ENCODE data around the gene KCNG2.

The KCNG2 gene

DNA sequence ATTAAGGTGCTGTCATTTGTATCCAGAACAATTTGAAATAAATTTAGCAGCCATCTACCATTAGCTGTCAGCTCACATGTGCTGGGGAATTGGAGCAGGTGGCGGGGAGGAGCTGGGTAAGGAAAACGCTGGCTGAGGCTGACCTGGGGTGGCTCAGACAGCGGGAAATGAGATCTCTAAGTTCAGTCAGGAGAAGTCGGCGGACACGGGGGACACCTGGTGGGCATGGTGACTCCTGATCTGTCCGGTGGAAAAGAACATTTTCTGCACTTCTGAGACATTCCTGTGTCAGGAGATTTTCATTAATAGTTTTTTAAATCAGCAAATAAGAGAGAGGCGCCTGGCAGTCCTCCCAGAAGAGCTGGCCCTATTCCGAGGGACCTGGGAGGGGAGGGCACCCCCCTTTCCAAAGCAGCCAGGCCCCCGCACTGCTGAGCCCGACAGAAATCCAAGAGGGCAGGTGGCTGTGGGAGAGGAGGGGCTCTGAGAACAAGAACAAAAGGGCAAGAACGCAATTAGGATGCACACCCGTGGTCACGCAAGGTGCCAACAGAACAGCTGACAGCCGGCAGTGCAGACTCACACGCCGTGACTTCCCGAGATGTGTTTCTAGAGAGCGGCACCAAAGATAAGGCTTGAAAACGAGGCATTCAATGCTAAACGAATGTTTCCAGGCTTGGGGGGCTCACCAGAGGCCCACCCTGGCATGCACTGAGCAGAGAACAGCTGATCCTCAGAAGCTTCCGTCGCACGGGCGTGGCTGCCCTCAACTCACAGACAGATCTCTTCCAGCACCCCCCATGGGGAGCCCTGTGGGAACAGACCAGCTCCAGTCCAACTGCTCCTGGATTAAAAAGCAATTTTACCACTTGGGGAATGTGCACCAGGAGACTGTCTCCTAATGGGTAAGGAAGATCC is 127.3 kb downstream of the KCNG2 start:
- Mint-ChIP-seq H3K4me3 (no peak overlapping the region), H3K27ac (no peak overlapping the region), H3K4me1 (no peaks in the 10 kb centered on the region), H3K9me3 (peaks cover 10% of the 10 kb centered on the region), H3K36me3 (peaks cover 23% of the 10 kb centered on the region), H3K27me3 (no peaks in the 10 kb centered on the region)

DNA sequence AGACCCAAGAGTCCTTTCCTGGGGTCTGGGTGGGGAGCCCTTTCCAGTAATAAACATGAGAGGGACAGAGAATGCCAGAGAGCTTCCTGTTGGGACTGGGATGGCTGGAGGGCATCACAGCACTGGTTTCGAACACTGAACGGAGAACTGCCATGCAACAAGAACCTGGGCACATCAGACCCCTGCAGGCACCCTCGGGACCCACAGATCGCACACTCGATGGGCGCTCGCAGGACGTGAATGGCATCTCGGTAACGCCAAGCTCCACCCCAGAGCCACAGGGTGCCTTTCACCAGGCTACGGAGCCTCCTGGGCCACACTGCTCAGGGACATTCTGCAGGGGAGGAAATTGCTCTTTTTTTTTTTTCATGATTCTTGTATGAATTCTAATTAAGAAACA is 128.6 kb downstream of the KCNG2 start:
- Mint-ChIP-seq H3K4me1 (no peaks in the 10 kb centered on the region), H3K27me3 (no peaks in the 10 kb centered on the region), H3K9me3 (peaks cover 14% of the 10 kb centered on the region), H3K27ac (no peak overlapping the region), H3K36me3 (peaks cover 29% of the 10 kb centered on the region), H3K4me3 (no peak overlapping the region)

DNA sequence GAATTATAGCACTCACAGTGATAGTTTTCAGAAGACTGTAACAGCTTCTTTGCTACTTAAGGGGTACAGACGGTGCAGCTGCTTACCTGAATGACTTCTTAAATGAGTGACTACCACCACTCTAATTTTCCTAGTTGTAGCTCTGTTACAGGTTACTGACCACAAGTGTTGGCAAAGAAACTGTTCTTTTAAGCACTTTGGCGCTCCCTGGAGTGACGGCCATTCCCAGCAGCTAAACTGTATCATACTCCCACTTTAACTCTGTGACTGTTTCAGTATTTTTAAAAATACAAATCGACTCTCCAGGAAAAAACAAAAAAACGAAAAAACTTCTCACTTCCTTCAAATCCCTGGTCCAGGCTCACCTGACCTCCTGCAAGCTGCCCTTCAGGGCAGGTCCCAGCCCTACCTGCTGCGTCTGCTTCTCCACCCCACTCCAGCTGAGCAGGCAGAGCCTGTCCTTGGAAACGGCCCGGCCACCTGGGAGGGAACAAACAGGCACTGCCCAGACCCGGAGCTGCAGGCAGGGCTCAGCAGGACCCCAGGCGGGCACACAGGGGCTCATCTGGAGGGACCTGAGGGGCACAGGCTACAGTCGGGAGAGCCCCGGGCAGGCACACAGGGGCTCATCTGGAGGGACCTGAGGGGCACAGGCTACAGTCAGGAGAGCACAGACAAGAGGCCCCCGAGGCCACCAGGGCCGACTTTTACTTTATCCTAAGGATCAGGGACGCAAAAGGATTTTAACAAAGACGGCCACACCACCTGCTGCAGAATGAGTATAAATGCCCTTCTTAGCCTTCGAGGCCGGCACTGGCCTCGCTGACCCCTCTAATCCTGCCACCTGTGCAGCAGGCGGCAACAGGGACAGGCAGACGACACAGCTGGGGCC is 129.2 kb downstream of the KCNG2 start:
- Mint-ChIP-seq H3K4me1 (no peaks in the 10 kb centered on the region), H3K27ac (no peak overlapping the region), H3K27me3 (no peaks in the 10 kb centered on the region), H3K4me3 (no peak overlapping the region), H3K36me3 (peaks cover 32% of the 10 kb centered on the region), H3K9me3 (peaks cover 16% of the 10 kb centered on the region)

DNA sequence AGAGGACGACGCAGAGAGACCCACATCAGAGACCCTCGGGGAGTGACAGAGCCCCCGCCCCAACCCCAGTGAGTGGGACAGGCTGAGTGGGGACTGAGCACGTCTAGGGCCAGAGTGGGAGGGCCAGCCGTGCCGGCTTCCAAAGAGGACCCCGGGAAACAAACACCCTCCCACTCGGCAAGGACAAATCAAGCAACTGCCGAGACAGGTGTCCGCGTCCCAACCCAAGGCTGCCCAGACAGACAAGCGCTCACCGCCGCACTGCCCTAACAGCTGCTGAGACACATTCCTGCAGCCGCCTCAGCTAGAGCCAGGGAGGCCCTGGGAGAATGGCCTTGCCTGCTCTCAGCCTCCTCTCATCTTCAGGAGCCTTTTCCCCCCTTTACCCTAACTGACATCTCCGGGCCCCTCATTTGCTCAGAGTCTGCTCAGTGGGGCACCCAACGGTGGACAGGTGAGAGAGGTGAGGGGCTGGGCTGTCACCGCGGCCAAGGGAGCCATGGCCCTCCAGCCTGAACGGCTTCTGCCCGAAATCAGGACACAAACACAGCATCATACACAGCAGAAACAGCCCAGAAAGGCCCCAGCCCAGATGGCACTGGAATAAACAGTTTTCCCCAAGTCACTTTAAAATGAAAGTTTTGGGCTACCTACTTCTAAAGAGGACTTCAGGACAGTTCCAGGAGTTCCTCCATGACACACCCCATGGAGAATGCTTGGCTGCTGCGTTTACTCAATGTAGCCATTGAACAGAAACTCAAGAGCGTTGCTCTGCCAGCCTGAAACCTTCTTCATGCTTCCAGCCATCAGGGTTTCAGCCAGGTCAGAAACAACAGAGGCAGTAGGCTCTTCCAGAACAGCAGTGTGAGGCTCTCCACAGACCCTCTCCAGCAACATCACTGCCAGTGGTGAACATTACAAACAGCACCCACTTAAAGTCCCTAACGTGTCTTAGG is 130.1 kb downstream of the KCNG2 start:
- no peak overlapping the region for H3K27ac Mint-ChIP-seq
- H3K9me3 Mint-ChIP-seq, result peaks cover 19% of the 10 kb centered on the region
- H3K36me3 Mint-ChIP-seq, result peaks cover 39% of the 10 kb centered on the region

DNA sequence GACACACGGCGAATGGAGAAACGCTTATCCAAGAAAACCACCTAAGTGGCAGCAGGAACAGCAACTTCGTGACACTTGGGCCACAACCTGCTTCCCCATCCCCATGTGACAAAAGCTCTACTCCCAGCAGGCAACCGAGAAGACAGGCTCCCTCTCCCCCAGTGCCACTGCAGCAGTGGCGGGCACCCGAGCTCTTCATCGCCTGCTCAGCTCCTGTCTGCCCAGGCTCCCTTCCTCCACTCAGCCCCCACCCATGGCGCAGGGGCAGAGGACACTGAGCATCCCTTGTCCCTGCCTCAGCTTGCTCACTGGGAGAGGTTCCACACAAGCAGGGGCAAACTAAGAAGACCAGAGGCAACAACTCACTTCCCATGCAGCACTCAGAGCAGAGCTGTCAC is 130.8 kb downstream of the KCNG2 start:
- Mint-ChIP-seq H3K27me3 (no peaks in the 10 kb centered on the region), H3K36me3 (peaks cover 46% of the 10 kb centered on the region), H3K9me3 (peaks cover 23% of the 10 kb centered on the region), H3K27ac (no peak overlapping the region), H3K4me3 (no peak overlapping the region), H3K4me1 (no peaks in the 10 kb centered on the region)

More for the DNA sequence above, 130.1 kb downstream of the KCNG2 start:
- Mint-ChIP-seq H3K4me1 (no peaks in the 10 kb centered on the region), H3K27me3 (no peaks in the 10 kb centered on the region), H3K4me3 (no peak overlapping the region)

DNA sequence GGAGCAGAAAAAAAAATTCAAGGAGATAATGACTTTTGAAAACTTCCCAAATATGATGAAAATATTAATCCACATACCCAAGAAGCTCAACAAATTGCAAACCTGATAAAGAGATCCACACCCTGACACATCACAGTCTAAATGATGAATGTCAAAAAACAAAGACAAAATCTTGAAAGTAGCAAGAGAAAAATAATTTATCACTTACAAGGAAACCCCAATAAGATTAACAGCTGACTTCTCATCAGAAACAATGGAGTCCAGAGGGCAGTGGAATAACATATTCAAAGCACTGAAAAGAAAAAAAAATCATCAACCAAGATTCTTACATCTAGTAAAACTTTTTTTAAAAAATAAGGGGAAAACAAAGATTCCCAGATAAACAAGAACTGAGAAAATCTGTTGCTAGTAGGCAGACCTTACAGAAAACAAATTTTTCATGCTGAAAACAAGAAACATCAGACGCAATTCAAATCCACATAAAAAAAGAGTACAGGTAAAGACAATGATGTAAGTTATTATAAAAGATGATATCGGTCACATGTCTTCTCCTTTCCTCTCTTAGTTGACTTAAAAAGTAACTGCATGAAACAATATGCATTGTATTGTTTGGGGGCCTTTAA is 132.4 kb downstream of the KCNG2 start:
- Mint-ChIP-seq H3K9me3 (peaks cover 23% of the 10 kb centered on the region), H3K4me3 (no peak overlapping the region)

DNA sequence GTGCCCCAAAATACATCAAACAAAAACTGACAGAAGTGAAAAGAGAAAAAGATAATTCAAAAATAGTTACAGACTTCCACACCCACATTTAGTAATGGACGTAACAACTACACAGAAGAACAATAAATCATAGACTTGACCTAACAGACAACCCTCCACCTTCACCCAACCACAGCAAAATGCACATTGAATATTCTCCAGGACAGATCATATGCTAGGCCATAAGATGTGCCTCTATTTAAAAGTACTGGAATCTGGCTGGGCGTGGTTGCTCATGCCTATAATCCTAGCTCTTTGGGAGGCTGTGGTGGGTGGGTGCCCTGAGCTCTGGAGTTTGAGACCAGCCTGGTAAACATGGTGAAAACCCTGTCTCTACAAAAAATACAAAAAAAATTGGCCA is 133.7 kb downstream of the KCNG2 start:
- Mint-ChIP-seq H3K27me3 (no peaks in the 10 kb centered on the region), H3K9me3 (peaks cover 23% of the 10 kb centered on the region), H3K4me1 (no peaks in the 10 kb centered on the region), H3K27ac (no peak overlapping the region), H3K4me3 (no peak overlapping the region), H3K36me3 (peaks cover 63% of the 10 kb centered on the region)

More for the DNA sequence above, 132.4 kb downstream of the KCNG2 start:
- Mint-ChIP-seq H3K27me3 (no peaks in the 10 kb centered on the region), H3K27ac (no peak overlapping the region), H3K4me1 (no peaks in the 10 kb centered on the region), H3K36me3 (peaks cover 53% of the 10 kb centered on the region)

DNA sequence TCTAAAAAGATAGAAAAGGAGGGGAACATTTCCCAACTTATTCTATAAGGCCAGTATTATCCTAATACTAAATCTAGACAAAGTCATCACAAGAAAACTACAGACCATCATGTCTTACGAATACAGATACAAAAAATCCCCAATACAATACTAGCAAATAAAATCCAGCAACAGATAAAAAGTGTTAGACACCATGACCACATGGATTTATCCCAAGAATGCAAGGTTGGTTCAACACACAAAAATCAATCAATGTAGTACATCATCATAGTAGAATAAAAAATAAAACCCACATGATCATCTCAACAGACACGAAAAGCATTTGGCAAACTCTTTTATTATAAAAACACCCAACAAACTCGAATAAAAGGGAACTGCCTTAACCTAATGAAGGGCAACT is 135.2 kb downstream of the KCNG2 start:
- no peak overlapping the region for H3K4me3 Mint-ChIP-seq
- peaks cover 75% of the 10 kb centered on the region for H3K36me3 Mint-ChIP-seq
- H3K9me3 Mint-ChIP-seq, result peaks cover 23% of the 10 kb centered on the region
- no peaks in the 10 kb centered on the region for H3K4me1 Mint-ChIP-seq
- H3K27me3 Mint-ChIP-seq, result no peaks in the 10 kb centered on the region
- H3K27ac Mint-ChIP-seq, result no peak overlapping the region

DNA sequence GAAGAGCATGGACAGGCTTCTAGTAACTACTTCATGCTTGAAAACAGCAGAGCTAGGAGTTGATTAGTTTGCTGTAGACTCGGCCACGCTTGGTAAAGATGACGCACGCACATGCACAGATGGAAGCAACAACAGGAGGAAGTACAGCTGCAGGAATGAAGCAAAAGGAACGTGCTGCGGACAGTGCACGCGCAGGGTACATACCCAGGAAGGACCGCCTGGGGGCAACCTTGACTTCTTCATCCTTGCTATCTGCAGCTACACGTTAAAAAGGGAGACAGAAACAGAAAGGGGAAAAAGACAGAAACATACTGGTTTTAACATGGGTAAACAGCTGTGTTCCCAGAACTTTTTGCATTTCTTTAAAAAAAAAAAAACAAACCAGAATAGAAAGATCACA is 136.0 kb downstream of the KCNG2 start:
- Mint-ChIP-seq H3K27me3 (no peaks in the 10 kb centered on the region), H3K4me1 (no peaks in the 10 kb centered on the region), H3K9me3 (peaks cover 23% of the 10 kb centered on the region), H3K36me3 (peaks cover 76% of the 10 kb centered on the region), H3K4me3 (no peak overlapping the region), H3K27ac (no peak overlapping the region)

DNA sequence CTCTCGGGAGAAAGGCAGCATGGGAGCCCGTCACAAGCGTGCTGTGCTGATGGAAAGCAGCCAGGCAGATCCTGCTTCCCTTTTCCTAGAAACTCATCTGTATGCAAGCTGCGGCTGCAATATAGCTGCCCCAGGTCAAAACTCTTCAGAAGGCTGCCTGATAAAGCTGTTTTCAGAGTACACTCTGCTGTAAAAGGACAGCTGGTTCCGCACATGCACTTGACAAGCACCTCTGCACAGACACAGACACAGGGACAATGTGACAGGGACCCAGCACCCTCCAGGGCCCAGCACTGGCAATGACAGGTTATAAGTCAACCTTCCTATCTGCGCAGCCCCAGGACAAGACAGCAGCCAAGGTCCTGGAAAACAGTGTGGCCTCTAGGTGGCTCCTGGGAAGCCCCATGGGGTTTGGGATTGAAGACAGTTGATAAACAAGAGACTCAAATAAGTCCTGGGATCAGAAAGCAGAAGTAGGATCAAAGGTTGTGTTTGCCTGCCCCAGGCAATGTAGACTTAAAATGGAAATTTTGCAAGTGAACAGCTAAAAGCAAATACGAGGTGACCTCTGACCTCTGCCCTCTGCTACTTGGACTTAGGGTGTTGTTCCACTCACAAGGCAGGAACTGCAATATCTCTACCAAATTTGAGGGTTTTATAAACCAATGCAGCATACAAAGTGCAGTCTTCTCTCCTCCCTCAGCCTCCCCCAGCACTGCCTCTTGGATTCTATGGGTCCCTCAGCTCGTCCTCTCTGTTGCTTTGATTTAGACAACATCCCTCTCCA is 136.8 kb downstream of the KCNG2 start:
- Mint-ChIP-seq H3K36me3 (peaks cover 75% of the 10 kb centered on the region), H3K9me3 (peaks cover 19% of the 10 kb centered on the region), H3K4me3 (no peak overlapping the region), H3K27ac (no peak overlapping the region), H3K4me1 (peaks cover 5% of the 10 kb centered on the region), H3K27me3 (no peaks in the 10 kb centered on the region)

DNA sequence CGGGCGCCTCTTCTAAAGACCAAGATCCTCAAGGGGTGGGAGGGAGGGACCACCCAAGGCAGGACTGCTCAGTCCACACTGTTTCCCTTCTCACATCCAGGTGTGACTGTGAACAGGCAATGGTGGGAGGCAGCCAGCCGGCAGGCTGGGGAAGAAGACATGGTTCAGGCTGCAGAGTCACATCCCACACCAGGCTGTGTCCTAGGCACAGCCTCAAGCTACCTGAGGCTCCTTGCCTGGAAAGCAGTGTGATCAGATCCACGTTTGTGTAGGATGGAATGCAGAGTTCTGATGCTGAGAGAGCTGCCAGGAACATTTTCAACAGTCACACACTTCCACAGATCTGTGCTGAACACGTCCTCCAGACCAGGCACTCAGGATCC is 137.4 kb downstream of the KCNG2 start:
- Mint-ChIP-seq H3K4me3 (no peak overlapping the region), H3K27me3 (no peaks in the 10 kb centered on the region), H3K36me3 (peaks cover 75% of the 10 kb centered on the region), H3K27ac (no peak overlapping the region), H3K4me1 (peaks cover 10% of the 10 kb centered on the region), H3K9me3 (peaks cover 13% of the 10 kb centered on the region)

DNA sequence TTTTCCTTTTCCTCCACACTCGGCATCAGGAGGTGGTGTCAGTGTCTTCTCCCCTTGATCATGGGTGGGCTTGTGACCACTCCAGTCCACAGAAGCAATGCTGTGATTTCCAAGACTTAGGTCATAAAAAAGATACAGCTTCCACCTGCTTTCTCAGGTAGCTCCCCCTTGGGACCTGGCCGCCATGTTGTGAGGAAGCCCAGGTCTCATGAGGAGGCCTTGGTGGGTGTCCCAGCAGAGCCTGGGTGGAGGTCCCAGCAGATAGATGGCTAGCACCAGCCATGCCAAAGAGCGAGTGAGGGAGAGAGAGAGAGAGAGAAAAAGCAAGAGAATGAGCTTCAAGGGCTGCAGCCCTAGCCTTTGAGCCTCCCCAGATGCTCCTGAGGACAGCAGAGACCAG is 137.8 kb downstream of the KCNG2 start:
- Mint-ChIP-seq H3K27ac (no peak overlapping the region), H3K27me3 (no peaks in the 10 kb centered on the region), H3K4me3 (no peak overlapping the region), H3K4me1 (peaks cover 11% of the 10 kb centered on the region), H3K36me3 (peaks cover 74% of the 10 kb centered on the region), H3K9me3 (peaks cover 12% of the 10 kb centered on the region)

DNA sequence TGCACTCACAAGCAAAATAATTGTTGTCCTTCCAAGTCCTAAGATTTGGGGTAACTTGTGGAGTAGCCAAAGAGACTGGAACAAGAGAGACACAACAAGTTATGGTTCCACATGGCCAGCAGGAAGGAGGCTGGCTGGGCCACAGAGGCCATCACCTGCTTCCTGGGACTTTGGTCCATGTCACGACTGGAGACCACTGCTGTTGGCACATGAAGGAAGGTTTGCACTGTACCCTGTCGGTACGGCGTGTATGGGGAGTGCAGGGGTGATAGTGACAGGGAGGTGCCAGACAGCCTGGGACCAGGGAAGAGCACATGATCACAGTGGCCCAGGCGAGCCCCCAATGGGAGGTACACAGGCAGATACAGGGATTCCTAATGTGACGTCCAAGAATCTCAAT is 138.2 kb downstream of the KCNG2 start:
- Mint-ChIP-seq H3K4me1 (peaks cover 11% of the 10 kb centered on the region), H3K9me3 (peaks cover 12% of the 10 kb centered on the region), H3K36me3 (peaks cover 74% of the 10 kb centered on the region), H3K27me3 (no peaks in the 10 kb centered on the region), H3K4me3 (no peak overlapping the region), H3K27ac (no peak overlapping the region)

DNA sequence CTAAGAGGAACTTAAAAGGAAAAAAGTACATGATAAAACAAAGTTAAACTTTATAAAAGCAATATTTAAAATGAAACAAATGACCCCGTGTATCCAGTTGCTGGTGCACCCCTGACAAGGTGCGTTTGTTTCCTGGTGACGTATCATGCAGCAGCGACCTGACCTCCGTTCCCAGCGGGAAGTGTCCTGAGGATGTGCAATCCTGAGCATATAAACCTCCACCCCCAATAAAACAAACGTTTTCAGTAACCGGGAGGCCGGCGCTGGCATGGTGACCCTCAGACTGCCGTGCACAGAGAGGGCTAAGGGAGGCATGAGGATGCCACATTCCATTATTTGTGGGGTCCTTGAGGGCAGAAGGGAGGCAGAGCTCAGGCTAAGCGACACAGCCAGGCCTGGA is 138.9 kb downstream of the KCNG2 start:
- no peak overlapping the region for H3K4me3 Mint-ChIP-seq
- peaks cover 68% of the 10 kb centered on the region for H3K36me3 Mint-ChIP-seq
- H3K27ac Mint-ChIP-seq, result no peak overlapping the region
- H3K27me3 Mint-ChIP-seq, result no peaks in the 10 kb centered on the region
- H3K9me3 Mint-ChIP-seq, result peaks cover 6% of the 10 kb centered on the region
- H3K4me1 Mint-ChIP-seq, result peaks cover 11% of the 10 kb centered on the region
